C4-2B (cell line): ENCODE data around the gene CCR6.

Experiments used
- H3K27ac ChIP-seq: fragments of 450-650 bp; 2 replicates; pipeline ENCODE4 v1.5.1; 2017
- ZFX ChIP-seq: fragments of 450-650 bp; IDR thresholded peaks from 2 replicates; pipeline ENCODE4 v1.6.1; 2017
- TF ChIP-seq, protein P1 (sequence below): fragments of 450-650 bp; conservative IDR thresholded peaks from 2 replicates; pipeline ENCODE4 v1.5.1; 2017; ENCODE audit warnings: mild to moderate bottlenecking

CCR6 gene

DNA sequence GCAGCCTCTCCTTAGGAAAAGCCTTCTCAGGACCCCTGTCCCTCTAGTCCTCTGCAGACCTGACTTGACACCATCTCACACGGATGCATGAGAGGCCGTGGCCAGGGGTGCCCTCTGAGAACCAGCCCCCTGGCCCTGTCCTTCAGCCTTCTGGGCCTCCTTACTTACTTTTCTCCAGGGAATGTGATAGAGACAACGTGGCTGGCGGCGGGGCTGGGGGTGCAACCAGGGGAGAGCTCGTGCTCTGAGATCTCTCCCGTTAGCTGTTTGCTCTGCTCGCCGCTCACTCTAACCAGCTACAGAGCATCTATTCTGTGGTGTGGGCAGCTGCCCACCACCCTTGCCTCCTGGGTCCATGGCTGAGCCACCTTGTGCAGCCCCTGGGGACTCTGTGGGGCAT is 20.1 kb downstream of the CCR6 start:
- no peak overlapping the region for H3K27ac ChIP-seq
- TF ChIP-seq, protein P1, sequence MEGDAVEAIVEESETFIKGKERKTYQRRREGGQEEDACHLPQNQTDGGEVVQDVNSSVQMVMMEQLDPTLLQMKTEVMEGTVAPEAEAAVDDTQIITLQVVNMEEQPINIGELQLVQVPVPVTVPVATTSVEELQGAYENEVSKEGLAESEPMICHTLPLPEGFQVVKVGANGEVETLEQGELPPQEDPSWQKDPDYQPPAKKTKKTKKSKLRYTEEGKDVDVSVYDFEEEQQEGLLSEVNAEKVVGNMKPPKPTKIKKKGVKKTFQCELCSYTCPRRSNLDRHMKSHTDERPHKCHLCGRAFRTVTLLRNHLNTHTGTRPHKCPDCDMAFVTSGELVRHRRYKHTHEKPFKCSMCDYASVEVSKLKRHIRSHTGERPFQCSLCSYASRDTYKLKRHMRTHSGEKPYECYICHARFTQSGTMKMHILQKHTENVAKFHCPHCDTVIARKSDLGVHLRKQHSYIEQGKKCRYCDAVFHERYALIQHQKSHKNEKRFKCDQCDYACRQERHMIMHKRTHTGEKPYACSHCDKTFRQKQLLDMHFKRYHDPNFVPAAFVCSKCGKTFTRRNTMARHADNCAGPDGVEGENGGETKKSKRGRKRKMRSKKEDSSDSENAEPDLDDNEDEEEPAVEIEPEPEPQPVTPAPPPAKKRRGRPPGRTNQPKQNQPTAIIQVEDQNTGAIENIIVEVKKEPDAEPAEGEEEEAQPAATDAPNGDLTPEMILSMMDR, result no peak
- TF ChIP-seq ZFX, result no peak

DNA sequence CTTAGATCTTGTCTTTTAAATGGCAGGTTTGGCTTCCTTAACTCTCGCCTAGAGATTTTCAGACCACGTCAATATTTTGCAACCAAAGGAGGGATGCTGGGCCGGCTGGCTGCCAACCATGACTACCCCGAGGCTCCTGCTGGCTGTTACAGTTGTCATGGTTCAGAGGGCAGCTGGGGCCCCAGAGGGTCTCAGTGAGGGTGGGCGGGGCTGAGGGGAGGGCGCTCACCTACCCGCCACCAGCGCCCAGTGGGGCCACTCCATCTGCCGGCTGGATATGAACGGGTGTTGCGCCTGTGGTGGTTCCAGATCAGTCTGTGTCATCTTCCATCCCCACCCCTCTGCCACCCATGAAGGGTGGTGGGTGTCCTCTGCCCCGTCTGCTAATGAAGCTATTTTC is 22.6 kb downstream of the CCR6 start:
- no peak overlapping the region for H3K27ac ChIP-seq
- TF ChIP-seq, protein P1, result no peak
- TF ChIP-seq ZFX, result no peak

DNA sequence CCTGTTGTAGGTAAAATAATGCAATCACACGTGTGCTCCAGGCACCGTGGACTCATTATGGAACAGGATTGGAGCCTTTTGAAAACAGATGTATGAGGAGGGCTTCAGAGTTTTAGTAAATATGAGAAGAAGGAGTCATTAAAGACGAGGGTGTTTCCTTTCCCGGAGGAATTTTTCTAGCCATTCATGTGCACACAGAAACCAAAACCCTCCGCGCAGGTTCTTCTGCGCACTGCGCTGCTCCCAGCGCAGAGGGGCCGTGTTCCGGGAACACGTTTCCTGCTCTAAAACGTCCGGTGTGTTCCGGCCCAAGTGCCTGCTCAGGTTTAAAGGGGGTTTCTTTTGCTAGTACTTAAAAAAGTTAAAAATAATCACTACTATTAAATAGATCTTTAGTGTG is 23.2 kb downstream of the CCR6 start:
- no peak overlapping the region for H3K27ac ChIP-seq
- TF ChIP-seq, protein P1, result no peak
- no peak for TF ChIP-seq ZFX

DNA sequence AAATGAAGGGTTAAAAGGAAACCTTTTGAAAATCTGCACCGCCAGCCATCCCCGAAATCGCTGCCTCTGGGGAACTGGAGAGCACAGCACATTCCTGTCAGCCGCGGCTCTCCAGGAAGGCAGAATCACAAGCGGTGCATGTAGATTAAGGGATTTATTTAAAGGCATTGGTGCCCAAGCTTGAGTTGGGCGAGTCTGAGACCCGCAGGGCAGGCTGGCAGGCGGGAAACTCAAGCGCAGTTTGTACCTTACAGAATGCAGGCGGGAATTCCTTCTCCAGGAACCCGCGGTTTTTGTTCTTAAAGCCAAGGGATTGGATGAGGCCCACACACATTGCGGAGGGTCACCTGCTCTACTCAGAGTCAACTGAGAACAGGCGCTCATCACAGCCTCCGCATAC is 24.1 kb downstream of the CCR6 start:
- TF ChIP-seq, protein P1, result no peak
- no peak for TF ChIP-seq ZFX
- no peak overlapping the region for H3K27ac ChIP-seq

DNA sequence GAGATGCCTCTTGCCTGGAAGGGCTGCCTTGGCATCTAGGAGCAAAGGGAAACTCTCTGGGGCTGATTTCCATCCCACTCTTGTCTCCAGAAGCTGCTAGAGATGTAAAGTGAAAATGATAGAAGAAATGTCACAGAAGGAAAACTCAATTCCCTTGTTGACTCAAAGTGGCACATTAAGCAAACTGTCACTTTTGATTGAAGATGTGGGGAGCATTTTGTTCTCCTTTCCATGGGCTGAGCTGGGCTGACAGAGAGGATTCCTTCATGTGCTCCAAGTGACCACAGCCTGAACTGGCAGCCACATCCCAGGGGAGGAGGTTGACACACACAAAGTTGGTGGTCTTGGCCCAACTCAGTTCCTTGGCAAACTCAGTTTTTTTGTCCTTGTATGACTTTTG is 25.1 kb downstream of the CCR6 start:
- TF ChIP-seq, protein P1, result no peak
- no peak for TF ChIP-seq ZFX
- no peak overlapping the region for H3K27ac ChIP-seq

DNA sequence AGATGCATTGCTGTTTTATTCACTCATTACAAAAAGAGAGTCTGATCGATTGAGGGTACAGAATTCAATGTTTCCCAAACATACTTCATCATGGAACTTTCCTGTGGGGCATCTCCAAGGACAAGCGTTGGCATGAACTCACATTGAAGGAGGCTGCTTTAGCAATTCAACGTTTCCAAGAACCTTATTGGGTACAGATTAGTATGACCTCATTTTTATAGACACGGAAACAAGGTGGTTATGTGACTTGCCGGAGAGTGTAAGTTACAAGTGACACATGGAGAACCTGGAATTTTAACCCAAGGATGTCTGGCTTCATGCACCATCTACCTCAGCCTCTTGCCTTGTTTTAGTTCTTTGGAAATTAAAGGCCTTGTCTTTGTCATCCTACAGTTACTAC is 26.1 kb downstream of the CCR6 start:
- no peak for TF ChIP-seq ZFX
- TF ChIP-seq, protein P1, result no peak
- no peak overlapping the region for H3K27ac ChIP-seq

DNA sequence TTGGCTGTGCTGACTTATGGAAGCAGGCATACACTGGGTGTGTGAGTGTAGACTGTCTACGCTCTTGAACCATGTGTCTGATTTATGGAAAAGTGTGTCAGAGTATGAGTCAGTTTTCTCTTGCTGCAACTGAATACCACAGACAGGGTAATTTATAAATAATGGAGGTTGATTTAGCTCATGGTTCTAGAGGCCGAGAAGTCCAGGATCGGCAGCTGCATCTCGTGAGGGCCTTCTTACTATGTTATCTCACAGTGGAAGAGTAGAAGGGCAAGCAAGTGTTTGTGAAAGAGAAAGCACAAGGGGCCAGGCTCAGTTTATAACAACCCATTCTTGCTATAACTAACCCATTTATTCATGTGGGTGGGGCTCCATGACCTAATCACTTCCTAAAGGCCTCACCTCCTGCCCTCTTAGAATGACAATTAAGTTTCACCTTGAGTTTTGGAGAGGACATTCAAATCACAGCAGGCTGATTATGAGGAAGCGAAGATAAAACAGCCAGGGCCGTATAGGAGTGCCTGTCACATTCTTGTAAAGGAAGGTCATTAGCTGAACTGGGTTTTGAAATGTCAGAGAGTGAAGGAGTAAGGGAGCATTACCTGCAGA is 28.1 kb downstream of the CCR6 start:
- no peak overlapping the region for H3K27ac ChIP-seq
- TF ChIP-seq, protein P1, result no peak
- no peak for TF ChIP-seq ZFX
